ENCODE measurements around the gene TBX20.
A peak's percentile ranks its signal among the peaks of the same experiment; 100 is the strongest.
"Not testable (repeated sequence)": the region's sequence is repeated elsewhere in the genome, so short reads cannot be mapped to it uniquely, and the experiment has no call there.

The TBX20 gene

DNA sequence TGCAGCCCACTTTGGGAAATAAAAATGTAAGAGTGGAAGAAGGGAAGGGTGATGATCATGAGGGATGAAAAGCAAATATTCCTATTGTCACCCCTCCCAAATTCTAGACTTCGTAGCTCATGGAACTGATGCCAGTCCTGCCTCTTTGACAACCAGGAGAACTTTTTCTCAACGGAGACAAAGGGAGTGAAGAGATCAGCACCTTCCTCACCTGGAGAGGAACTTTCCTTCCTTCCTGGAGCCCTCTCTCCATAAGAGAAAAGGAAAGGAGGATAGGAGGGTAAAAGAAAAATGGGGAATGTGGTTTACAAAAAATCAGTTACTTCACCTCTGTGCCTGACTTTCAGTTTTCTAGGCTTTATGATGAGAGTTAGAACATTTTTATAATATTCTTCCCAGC is 3.4 kb downstream of the TBX20 start:
- TF ChIP-seq, protein P1, sequence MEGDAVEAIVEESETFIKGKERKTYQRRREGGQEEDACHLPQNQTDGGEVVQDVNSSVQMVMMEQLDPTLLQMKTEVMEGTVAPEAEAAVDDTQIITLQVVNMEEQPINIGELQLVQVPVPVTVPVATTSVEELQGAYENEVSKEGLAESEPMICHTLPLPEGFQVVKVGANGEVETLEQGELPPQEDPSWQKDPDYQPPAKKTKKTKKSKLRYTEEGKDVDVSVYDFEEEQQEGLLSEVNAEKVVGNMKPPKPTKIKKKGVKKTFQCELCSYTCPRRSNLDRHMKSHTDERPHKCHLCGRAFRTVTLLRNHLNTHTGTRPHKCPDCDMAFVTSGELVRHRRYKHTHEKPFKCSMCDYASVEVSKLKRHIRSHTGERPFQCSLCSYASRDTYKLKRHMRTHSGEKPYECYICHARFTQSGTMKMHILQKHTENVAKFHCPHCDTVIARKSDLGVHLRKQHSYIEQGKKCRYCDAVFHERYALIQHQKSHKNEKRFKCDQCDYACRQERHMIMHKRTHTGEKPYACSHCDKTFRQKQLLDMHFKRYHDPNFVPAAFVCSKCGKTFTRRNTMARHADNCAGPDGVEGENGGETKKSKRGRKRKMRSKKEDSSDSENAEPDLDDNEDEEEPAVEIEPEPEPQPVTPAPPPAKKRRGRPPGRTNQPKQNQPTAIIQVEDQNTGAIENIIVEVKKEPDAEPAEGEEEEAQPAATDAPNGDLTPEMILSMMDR (IDR thresholded peaks at IDR 0.05; ENCODE audit: insufficient read depth, missing control alignments): no peak
- DNase-seq (ENCODE audit: insufficient read length, low spot score) (no peak), FAIRE-seq (no peak)

DNA sequence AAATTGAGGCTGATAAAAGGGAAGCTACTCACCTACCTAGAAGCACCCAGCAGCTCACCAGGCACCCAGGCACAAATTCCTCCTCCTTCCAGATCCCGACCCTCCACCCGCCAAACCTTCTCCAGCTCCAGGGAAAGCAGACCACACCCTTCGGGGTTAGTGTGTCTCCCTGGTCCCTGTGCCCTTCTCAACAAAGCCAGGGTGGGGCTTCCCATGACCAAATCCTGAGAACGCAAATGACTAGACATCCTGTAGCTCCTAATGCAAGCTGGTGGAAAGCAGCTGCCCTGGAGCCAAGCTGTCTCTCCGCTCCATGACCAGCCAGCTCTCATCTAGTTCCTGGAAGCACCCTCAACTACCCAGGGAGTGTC is 4.4 kb downstream of the TBX20 start:
- TF ChIP-seq, protein P1 (IDR thresholded peaks at IDR 0.05; ENCODE audit: insufficient read depth, missing control alignments): no peak
- DNase-seq (ENCODE audit: insufficient read length, low spot score): no peak
- FAIRE-seq: no peak

DNA sequence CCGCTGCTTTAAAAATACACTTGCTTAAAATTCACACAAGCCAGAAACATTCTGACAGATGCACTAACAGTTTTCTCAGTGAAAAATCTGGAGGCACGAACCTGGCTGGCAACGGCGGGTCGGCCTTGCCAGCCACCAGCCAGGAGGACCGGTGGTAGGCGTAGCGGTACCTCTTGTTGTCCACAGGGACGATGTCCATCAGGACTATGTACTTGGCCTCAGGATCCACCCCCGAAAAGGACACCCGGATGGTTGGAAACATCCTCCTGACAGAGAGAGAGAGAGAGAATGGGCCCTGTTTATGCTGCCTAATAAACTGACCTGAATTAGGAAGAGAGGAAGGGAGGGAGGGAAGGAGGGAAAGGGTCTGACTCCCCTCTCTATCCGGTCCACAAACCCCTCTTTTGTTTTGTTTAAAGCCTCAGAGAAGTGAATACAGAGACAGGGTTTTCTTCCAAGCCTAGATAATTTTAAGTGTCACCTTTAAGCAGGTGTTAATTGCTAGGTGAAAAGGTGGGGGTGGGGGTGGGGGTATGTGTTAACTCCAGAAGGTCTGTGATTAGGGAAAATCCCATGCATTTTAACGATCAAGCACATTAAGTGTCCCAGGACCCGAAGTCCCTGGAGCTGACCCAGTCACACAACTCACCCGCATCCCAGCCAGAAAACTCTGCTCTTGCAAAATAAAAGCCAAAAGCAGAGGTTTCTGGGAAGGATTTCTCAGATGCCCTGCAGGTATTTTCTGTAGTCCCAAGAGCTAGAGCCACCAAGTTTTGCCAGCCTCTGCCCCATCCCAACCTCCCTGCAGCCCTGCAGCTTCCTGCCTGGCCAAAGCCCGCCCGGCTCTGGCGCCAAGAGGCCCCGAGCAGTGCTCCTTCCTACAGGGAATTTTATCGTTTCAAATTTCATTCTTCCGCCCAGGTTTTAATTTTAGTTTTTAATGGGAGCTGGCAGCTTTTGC is 5.0 kb downstream of the TBX20 start:
- FAIRE-seq (no peak), DNase-seq (ENCODE audit: insufficient read length, low spot score) (no peak)
- TF ChIP-seq, protein P1 (IDR thresholded peaks at IDR 0.05; ENCODE audit: insufficient read depth, missing control alignments): no peak

DNA sequence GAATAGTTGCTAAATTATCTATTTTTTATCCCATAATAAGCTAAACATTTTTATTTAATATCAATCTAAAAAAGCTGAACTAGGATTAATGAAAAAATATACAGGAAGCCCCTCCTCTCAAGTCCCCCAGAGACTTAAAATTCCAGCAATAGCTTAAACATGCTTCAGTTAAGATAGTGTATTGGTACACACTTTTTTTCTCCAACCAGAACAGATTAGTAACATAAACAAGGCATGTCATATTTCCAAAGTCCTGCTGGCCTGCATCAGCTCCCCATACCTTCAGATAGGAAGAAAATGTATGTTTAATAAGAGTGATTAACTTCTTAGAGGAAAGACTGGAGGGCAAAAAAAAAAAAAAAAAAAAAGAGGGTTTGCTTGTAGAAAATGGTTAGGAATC is 7.1 kb downstream of the TBX20 start:
- FAIRE-seq (no peak), DNase-seq (ENCODE audit: insufficient read length, low spot score) (no peak)
- TF ChIP-seq, protein P1 (IDR thresholded peaks at IDR 0.05; ENCODE audit: insufficient read depth, missing control alignments): no peak

DNA sequence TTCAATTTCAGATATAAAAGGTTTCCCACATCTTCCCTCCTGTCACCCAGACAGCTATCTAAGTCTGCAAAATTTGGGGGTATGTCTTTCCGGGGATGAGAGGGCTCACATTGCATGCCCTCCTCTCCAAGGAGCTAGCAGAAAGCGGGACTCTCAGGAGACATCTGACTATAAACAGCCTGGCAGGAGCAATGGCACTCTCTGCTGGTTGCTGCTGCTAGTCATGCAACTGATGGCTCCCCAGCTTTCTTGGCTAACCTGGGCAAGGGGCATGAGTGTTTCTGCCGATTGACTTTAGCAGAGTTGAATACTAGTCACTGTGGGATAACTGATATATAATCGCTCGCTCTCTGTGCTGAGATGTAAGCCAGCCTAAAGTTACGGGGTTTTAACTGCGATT is 12.0 kb downstream of the TBX20 start:
- DNase-seq (ENCODE audit: insufficient read length, low spot score) (no peak), FAIRE-seq (no peak)

DNA sequence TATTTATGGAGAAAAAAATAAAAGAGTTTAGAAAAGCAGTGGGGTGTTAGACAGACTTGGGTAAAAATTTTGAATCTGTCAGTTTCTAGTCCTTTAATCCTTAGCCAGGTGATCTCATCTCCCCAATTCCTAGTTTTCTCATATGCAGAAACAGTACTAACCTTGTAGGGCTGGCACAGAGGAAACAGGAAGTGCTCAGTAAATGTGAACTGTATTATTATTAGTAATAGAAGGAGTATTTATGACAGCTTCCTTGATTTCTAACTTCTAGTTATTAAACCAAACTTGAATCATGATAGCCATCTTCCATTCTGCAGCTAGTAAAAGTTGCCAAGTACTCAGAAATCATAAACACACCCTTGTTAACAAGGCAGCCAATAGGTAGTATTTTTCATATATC is 12.5 kb downstream of the TBX20 start:
- TF ChIP-seq, protein P1 (IDR thresholded peaks at IDR 0.05; ENCODE audit: insufficient read depth, missing control alignments): no peak
- DNase-seq (ENCODE audit: insufficient read length, low spot score) (no peak), FAIRE-seq (no peak)

More for the DNA sequence above, 12.0 kb downstream of the TBX20 start:
- TF ChIP-seq, protein P1 (IDR thresholded peaks at IDR 0.05; ENCODE audit: insufficient read depth, missing control alignments): peak; percentile 14

DNA sequence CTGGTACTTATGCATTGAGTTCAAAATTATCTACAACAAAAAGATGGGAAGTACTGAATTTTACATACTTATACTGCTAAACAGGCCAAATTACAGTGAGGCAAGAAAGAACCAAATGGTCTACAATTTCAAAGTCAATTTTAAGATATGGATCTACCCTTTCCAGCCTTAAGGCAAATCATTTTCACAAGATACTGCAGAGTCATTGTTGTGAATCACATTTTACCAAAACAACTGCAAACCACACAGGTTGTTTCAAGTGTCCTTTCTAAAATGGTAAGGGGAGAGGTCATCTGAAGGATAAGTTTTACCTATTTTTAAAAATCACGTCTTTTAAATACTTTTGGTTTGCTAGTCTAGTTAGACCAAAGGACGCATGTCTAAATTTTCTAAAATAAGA is 12.9 kb downstream of the TBX20 start:
- not testable (repeated sequence) for FAIRE-seq; DNase-seq (ENCODE audit: insufficient read length, low spot score)

DNA sequence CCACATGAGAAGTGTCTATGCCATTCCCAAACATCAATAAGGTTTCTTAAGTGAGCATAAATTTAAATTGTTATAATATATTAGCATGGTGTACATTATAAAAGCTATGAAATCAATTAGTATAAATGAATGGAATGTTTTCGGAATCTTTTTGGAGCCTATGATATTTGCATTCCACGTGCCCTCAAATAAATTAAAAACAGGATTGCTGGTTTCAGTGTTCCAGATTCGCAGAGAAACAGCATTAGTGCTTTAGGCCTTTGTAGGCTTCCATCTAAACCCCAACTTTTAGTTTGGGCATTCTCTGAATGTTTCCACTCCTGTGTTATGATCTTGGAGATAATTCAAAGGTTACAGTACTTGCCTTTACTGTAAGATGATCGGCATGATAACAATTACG is 15.4 kb downstream of the TBX20 start:
- not testable (repeated sequence) for DNase-seq (ENCODE audit: insufficient read length, low spot score); FAIRE-seq

All from D721Med (cell line).